SK-N-SH treated with all-trans-retinoic acid at 6 μM for 48 hours (cell line): ENCODE measurements around the gene SMYD2.

ENCODE experiments used
- ARNTL ChIP-seq: fragments of 450-650 bp; formaldehyde crosslinking; IDR thresholded peaks from 2 replicates; pipeline ENCODE4 v1.5.0; 2020; ENCODE audit warnings: low read depth, mild to moderate bottlenecking, moderate library complexity, borderline replicate concordance
- BACH2 ChIP-seq: fragments of 250-450 bp; sonication (Bioruptor Pico); IDR thresholded peaks from 2 replicates; pipeline ENCODE4 v1.9.0; 2021; ENCODE audit warnings: mild to moderate bottlenecking, borderline replicate concordance
- CREB5 ChIP-seq: fragments of 250-450 bp; sonication (Bioruptor Pico); IDR thresholded peaks from 2 replicates; pipeline ENCODE4 v1.5.1; 2020; ENCODE audit warnings: low read depth, mild to moderate bottlenecking, moderate library complexity
- OSR1 ChIP-seq: fragments of 250-450 bp; sonication (Bioruptor Pico); IDR thresholded peaks from 2 replicates; pipeline ENCODE4 v1.8.0; 2022; ENCODE audit warnings: moderate library complexity, mild to moderate bottlenecking, inconsistent platforms
- PPARA ChIP-seq: fragments of 250-450 bp; sonication (Bioruptor Pico); IDR thresholded peaks from 2 replicates; pipeline ENCODE4 v1.5.0; 2020; ENCODE audit warnings: mild to moderate bottlenecking, borderline replicate concordance
- RARB ChIP-seq: fragments of 250-450 bp; sonication (Bioruptor Pico); IDR thresholded peaks from 2 replicates; pipeline ENCODE4 v1.8.0; 2021; ENCODE audit warnings: mild to moderate bottlenecking, moderate library complexity
- TCF4 ChIP-seq: fragments of 250-450 bp; sonication (Bioruptor Pico); IDR thresholded peaks from 2 replicates; pipeline ENCODE4 v1.8.0; 2021; ENCODE audit warnings: mild to moderate bottlenecking, moderate library complexity, borderline replicate concordance
- ZC3H10 ChIP-seq: fragments of 250-450 bp; sonication (Bioruptor Pico); IDR thresholded peaks from 2 replicates; pipeline ENCODE4 v1.5.1; 2021; ENCODE audit warnings: mild to moderate bottlenecking, moderate library complexity
- ZFP3 ChIP-seq: fragments of 250-450 bp; sonication (Bioruptor Pico); IDR thresholded peaks from 2 replicates; pipeline ENCODE4 v1.5.0; 2020; ENCODE audit warnings: mild to moderate bottlenecking, moderate library complexity
- ZFP30 ChIP-seq: fragments of 450-650 bp; formaldehyde crosslinking; IDR thresholded peaks from 2 replicates; pipeline ENCODE4 v1.5.0; 2022; ENCODE audit warnings: mild to moderate bottlenecking, moderate library complexity
- ZNF565 ChIP-seq: fragments of 450-650 bp; formaldehyde crosslinking; conservative IDR thresholded peaks from 2 replicates; pipeline ENCODE4 v1.5.0; 2020; ENCODE audit warnings: low read depth, mild to moderate bottlenecking, moderate library complexity
- ZNF70 ChIP-seq: fragments of 450-650 bp; formaldehyde crosslinking; IDR thresholded peaks from 2 replicates; pipeline ENCODE4 v1.5.0; 2020; ENCODE audit warnings: mild to moderate bottlenecking, moderate library complexity

GRCh38 chr1:214380396-214380795, 99.4 kb downstream of the SMYD2 start:
- TF ChIP-seq TCF4 (CRISPR knock-in tag) (no peak), ZFP3 (CRISPR knock-in tag) (no peak), BACH2 (CRISPR knock-in tag) (no peak), ARNTL (no peak), CREB5 (no peak), RARB (CRISPR knock-in tag) (no peak), ZNF70 (no peak), ZC3H10 (no peak), OSR1 (CRISPR knock-in tag) (no peak), ZFP30 (no peak), PPARA (CRISPR knock-in tag) (no peak), ZNF565 (CRISPR knock-in tag) (no peak)
